Measurements from ENCODE around the gene SPIN1.

DNA sequence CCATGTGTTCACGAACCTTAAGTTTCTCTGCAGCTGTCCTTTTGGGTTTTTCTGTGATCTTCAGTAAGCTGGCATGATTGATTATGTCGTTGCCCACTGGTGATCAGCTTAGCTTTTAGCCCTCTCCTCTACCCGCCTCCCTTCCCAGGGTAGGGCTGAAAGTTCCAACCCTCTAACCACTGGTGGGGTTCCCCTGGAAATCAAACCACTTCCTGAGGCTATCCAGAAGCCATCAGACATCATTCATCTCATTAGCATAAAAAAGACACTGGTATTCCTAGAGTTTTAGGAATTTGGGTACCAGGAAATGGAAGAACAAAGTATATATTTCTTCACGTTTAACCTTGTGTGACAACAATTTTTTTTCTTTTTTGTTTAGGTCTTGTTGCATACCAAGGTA lies 29.8 kb downstream of the SPIN1 start:
- TF ChIP-seq, protein P1, sequence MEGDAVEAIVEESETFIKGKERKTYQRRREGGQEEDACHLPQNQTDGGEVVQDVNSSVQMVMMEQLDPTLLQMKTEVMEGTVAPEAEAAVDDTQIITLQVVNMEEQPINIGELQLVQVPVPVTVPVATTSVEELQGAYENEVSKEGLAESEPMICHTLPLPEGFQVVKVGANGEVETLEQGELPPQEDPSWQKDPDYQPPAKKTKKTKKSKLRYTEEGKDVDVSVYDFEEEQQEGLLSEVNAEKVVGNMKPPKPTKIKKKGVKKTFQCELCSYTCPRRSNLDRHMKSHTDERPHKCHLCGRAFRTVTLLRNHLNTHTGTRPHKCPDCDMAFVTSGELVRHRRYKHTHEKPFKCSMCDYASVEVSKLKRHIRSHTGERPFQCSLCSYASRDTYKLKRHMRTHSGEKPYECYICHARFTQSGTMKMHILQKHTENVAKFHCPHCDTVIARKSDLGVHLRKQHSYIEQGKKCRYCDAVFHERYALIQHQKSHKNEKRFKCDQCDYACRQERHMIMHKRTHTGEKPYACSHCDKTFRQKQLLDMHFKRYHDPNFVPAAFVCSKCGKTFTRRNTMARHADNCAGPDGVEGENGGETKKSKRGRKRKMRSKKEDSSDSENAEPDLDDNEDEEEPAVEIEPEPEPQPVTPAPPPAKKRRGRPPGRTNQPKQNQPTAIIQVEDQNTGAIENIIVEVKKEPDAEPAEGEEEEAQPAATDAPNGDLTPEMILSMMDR (IDR thresholded peaks at IDR 0.05) = no peak
- no peak for TF ChIP-seq POLR2A (IDR thresholded peaks at IDR 0.05)
